Naive thymus-derived CD4-positive, alpha-beta T cell (primary cell): ENCODE results near the gene ZNF488. TPM values are rescaled to one million over a fixed set of nuclear protein-coding genes. Genes with fewer than 3 reads are reported as not detected.
"Not testable (repeated sequence)": the region's sequence is repeated elsewhere in the genome, so short reads cannot be mapped to it uniquely, and the experiment has no call there.

Experiments
- ATAC-seq: fragments of 150-1000 bp; cut with Tn5 transposase; 2 replicates; pipeline ENCODE4 v1.10.0; 2021; ENCODE audit warnings: mild to moderate bottlenecking, moderate library complexity
- CTCF ChIA-PET: fragments of 350-600 bp; sonication (Branson Sonifier 250); formaldehyde crosslinking; loops from one replicate; lab custom pipeline; 2021; ENCODE audit warnings: antibody characterized with exemption; lab: Charles Lee
- POLR2A ChIA-PET: fragments of 350-600 bp; sonication (Branson Sonifier 250); formaldehyde crosslinking; loops from one replicate; lab custom pipeline; 2021; ENCODE audit warnings: antibody characterized with exemption, inconsistent platforms; lab: Charles Lee
- DNase-seq, 9 donors: peaks; one replicate each; pipeline versions ENCODE4 v3.0.0 to v3.0.0-alpha.2; 2020 to 2022; ENCODE audit warnings: mixed read lengths in 1 of 9
- H3K27ac ChIP-seq: one replicate; pipeline ENCODE4 v1.7.0; 2013; ENCODE audit warnings: mild to moderate bottlenecking, low read depth, low read length, moderate library complexity
- H3K27me3 ChIP-seq, 2 donors: one replicate each; pipeline ENCODE4 v1.7.0; 2013; ENCODE audit warnings: low read length in 2 of 2, mild to moderate bottlenecking in 2 of 2, moderate library complexity in 2 of 2; ENCODE audit not compliant: control insufficient read depth in 2 of 2, insufficient read depth in 2 of 2
- H3K36me3 ChIP-seq, 3 experiments: 1 replicate in 2 of 3; 2 replicates in 1 of 3; pipeline ENCODE4 v1.7.0; 2013; ENCODE audit warnings: low read length in 3 of 3, mild to moderate bottlenecking in 3 of 3, moderate library complexity in 1 of 3; ENCODE audit not compliant: insufficient read depth in 3 of 3, control insufficient read depth in 2 of 3
- H3K4me1 ChIP-seq, 2 donors: one replicate each; pipeline ENCODE4 v1.7.0; 2013; ENCODE audit warnings: low read length in 2 of 2, mild to moderate bottlenecking in 2 of 2, moderate library complexity in 1 of 2; ENCODE audit not compliant: control insufficient read depth in 2 of 2, insufficient read depth in 2 of 2
- H3K4me3 ChIP-seq: 2 replicates; pipeline ENCODE4 v1.7.0; 2013; ENCODE audit warnings: mild to moderate bottlenecking, low read length
- H3K9me3 ChIP-seq, 3 experiments: 1 replicate in 2 of 3; 2 replicates in 1 of 3; pipeline ENCODE4 v1.7.0; 2013; ENCODE audit warnings: low read length in 3 of 3; ENCODE audit not compliant: control insufficient read depth in 2 of 3
- H3K27ac Mint-ChIP-seq, 9 donors: one replicate each; pipeline ENCODE4 v1.8.0; 2020 to 2022; ENCODE audit warnings: mixed read lengths in 9 of 9, mild to moderate bottlenecking in 8 of 9, moderate library complexity in 5 of 9, inconsistent platforms in 2 of 9
- H3K27me3 Mint-ChIP-seq, 5 donors: one replicate each; pipeline ENCODE4 v1.8.0; 2021 to 2022; ENCODE audit warnings: mixed read lengths in 5 of 5, mild to moderate bottlenecking in 1 of 5
- H3K36me3 Mint-ChIP-seq, 5 donors: one replicate each; pipeline ENCODE4 v1.8.0; 2020 to 2022; ENCODE audit warnings: mixed read lengths in 5 of 5, mild to moderate bottlenecking in 3 of 5, inconsistent platforms in 1 of 5
- H3K4me1 Mint-ChIP-seq, 7 donors: one replicate each; pipeline ENCODE4 v1.8.0; 2020 to 2022; ENCODE audit warnings: mixed read lengths in 7 of 7, mild to moderate bottlenecking in 3 of 7, inconsistent platforms in 1 of 7
- H3K4me3 Mint-ChIP-seq, 10 donors: one replicate each; pipeline ENCODE4 v1.8.0; 2020 to 2022; ENCODE audit warnings: mild to moderate bottlenecking in 10 of 10, mixed read lengths in 10 of 10, moderate library complexity in 6 of 10, inconsistent platforms in 2 of 10
- H3K9me3 Mint-ChIP-seq, 11 donors: one replicate each; pipeline ENCODE4 v1.8.0; 2020 to 2022; ENCODE audit warnings: mixed read lengths in 11 of 11, mild to moderate bottlenecking in 4 of 11, inconsistent platforms in 1 of 11, moderate library complexity in 1 of 11
- intact Hi-C, 2 donors: fragments of 100-400 bp; cut with micrococcal nuclease; formaldehyde crosslinking; loops; one replicate each; pipeline ENCODE4 v1.15.1; 2023
- polyA plus RNA-seq, 2 donors: library from polyadenylated mRNA; unstranded; fragments of 300-500 nt; fragmentation: Illumina TruSeq; gene quantifications; one replicate each; pipeline ENCODE4 v1.2.3, GENCODE V29; 2021
- total RNA-seq, 6 experiments: library from RNA in 5 of 6; stranded (reverse) in 5 of 6; gene quantifications; 1 replicate in 5 of 6; 2 replicates in 1 of 6; pipeline ENCODE4 v1.2.3 and lab custom pipeline; 2021 to 2026

Gene ZNF488
- total and polyA plus RNA-seq, 7 experiments from 2014 or later, result 0.12 TPM; not detected in 6

- ATAC-seq, result no peak
- no peaks in the 10 kb centered on the region for H3K4me1 ChIP-seq
- H3K4me3 ChIP-seq, result no peak overlapping the region
- ChIA-PET CTCF (no interaction called here), POLR2A (no interaction called here)
- peaks cover 0 to 4% (median 0%) of the 10 kb centered on the region in 5 donors for H3K27me3 Mint-ChIP-seq
- no peaks in the 10 kb centered on the region for H3K4me1 Mint-ChIP-seq
- H3K9me3 ChIP-seq, result no peaks in the 10 kb centered on the region
- DNase-seq, result no peak
- no peak overlapping the region for H3K27ac Mint-ChIP-seq
- H3K36me3 Mint-ChIP-seq, result no peaks in the 10 kb centered on the region
- no peaks in the 10 kb centered on the region for H3K9me3 Mint-ChIP-seq
- H3K27me3 ChIP-seq, result no peaks in the 10 kb centered on the region
- intact Hi-C loops, result no loop called here
- no peak overlapping the region for H3K4me3 Mint-ChIP-seq
- H3K36me3 ChIP-seq, result no peaks in the 10 kb centered on the region
- no peak overlapping the region for H3K27ac ChIP-seq
These were observed 36.4 kb upstream of the ZNF488 start for GRCh38 chr10:47420305-47421056.

- Histone ChIP-seq H3K9me3 (no peaks in the 10 kb centered on the region), H3K27me3 (no peaks in the 10 kb centered on the region), H3K36me3 (no peaks in the 10 kb centered on the region), H3K4me1 (no peaks in the 10 kb centered on the region), H3K4me3 (no peak overlapping the region), H3K27ac (no peak overlapping the region)
- DNase-seq (no peak), ATAC-seq (no peak)
- Mint-ChIP-seq H3K4me3 (no peak overlapping the region), H3K27ac (no peak overlapping the region), H3K27me3 (peaks cover 0 to 4% (median 0%) of the 10 kb centered on the region in 5 donors), H3K9me3 (no peaks in the 10 kb centered on the region), H3K36me3 (no peaks in the 10 kb centered on the region), H3K4me1 (no peaks in the 10 kb centered on the region)
- ChIA-PET POLR2A (no interaction called here), CTCF (no interaction called here)
- intact Hi-C loops, result no loop called here
These were observed 35.3 kb upstream of the ZNF488 start for GRCh38 chr10:47419421-47419820.

GRCh38 chr10:47418966-47419365, 34.9 kb upstream of the ZNF488 start:
- ATAC-seq (no peak), DNase-seq (no peak)
- Histone ChIP-seq H3K4me1 (no peaks in the 10 kb centered on the region), H3K4me3 (no peak overlapping the region), H3K27ac (no peak overlapping the region), H3K9me3 (no peaks in the 10 kb centered on the region), H3K27me3 (no peaks in the 10 kb centered on the region), H3K36me3 (no peaks in the 10 kb centered on the region)
- POLR2A ChIA-PET, result no interaction called here
- Mint-ChIP-seq H3K36me3 (no peaks in the 10 kb centered on the region), H3K9me3 (no peaks in the 10 kb centered on the region), H3K27ac (no peak overlapping the region), H3K27me3 (peaks cover 0 to 4% (median 0%) of the 10 kb centered on the region in 5 donors), H3K4me3 (no peak overlapping the region), H3K4me1 (no peaks in the 10 kb centered on the region)
- CTCF ChIA-PET, result no interaction called here
- intact Hi-C loops, result no loop called here

GRCh38 chr10:47418321-47418720, 34.2 kb upstream of the ZNF488 start:
- H3K4me3 Mint-ChIP-seq, result no peak overlapping the region

GRCh38 chr10:47416305-47417218, 32.5 kb upstream of the ZNF488 start:
- H3K9me3 Mint-ChIP-seq, H3K27me3 Mint-ChIP-seq, H3K27ac ChIP-seq, H3K4me1 ChIP-seq, CTCF ChIA-PET, H3K36me3 Mint-ChIP-seq, intact Hi-C loops, H3K4me3 ChIP-seq, H3K27ac Mint-ChIP-seq, H3K27me3 ChIP-seq, H3K4me3 Mint-ChIP-seq, POLR2A ChIA-PET, H3K4me1 Mint-ChIP-seq, H3K9me3 ChIP-seq, DNase-seq, ATAC-seq, H3K36me3 ChIP-seq: not testable (repeated sequence)

More at GRCh38 chr10:47418321-47418720, 34.2 kb upstream of the ZNF488 start:
- Mint-ChIP-seq H3K36me3 (no peaks in the 10 kb centered on the region), H3K27ac (no peak overlapping the region), H3K27me3 (peaks cover 0 to 4% (median 0%) of the 10 kb centered on the region in 5 donors), H3K4me1 (no peaks in the 10 kb centered on the region), H3K9me3 (no peaks in the 10 kb centered on the region)
- Histone ChIP-seq H3K4me1 (no peaks in the 10 kb centered on the region), H3K4me3 (no peak overlapping the region), H3K36me3 (no peaks in the 10 kb centered on the region), H3K27me3 (no peaks in the 10 kb centered on the region), H3K9me3 (no peaks in the 10 kb centered on the region), H3K27ac (no peak overlapping the region)
- DNase-seq (no peak), ATAC-seq (no peak)
- POLR2A ChIA-PET, result no interaction called here
- intact Hi-C loops, result no loop called here
- CTCF ChIA-PET, result no interaction called here

GRCh38 chr10:47415520-47416304, 31.6 kb upstream of the ZNF488 start:
- no peak for ATAC-seq

More at GRCh38 chr10:47415520-47416304, 31.6 kb upstream of the ZNF488 start:
- ChIA-PET POLR2A (no interaction called here), CTCF (no interaction called here)
- no peak for DNase-seq
- H3K4me1 ChIP-seq, result no peaks in the 10 kb centered on the region
- Mint-ChIP-seq H3K9me3 (no peaks in the 10 kb centered on the region), H3K36me3 (no peaks in the 10 kb centered on the region), H3K4me3 (no peak overlapping the region), H3K4me1 (no peaks in the 10 kb centered on the region), H3K27ac (no peak overlapping the region), H3K27me3 (peaks cover 0 to 4% (median 0%) of the 10 kb centered on the region in 5 donors)
- H3K36me3 ChIP-seq, result no peaks in the 10 kb centered on the region
- intact Hi-C loops, result no loop called here
- no peak overlapping the region for H3K27ac ChIP-seq
- no peaks in the 10 kb centered on the region for H3K9me3 ChIP-seq
- no peak overlapping the region for H3K4me3 ChIP-seq
- no peaks in the 10 kb centered on the region for H3K27me3 ChIP-seq
